HepG2 (cell line): ENCODE measurements around the gene CDX1. TPM values are rescaled to one million over a fixed set of nuclear protein-coding genes. Genes with fewer than 3 reads are reported as not detected.

ENCODE experiments used
- FOSL2 ChIP-seq: sonication (generic); formaldehyde crosslinking; IDR thresholded peaks from 2 replicates; pipeline ENCODE4 v1.4.0; 2020; ENCODE audit warnings: missing genetic modification reagents
- FOXC1 ChIP-seq: sonication (generic); formaldehyde crosslinking; IDR thresholded peaks from 2 replicates; pipeline ENCODE4 v1.8.0; 2022; ENCODE audit warnings: mild to moderate bottlenecking, missing genetic modification reagents, borderline replicate concordance
- JUN ChIP-seq: sonication (generic); formaldehyde crosslinking; IDR thresholded peaks from 2 replicates; pipeline ENCODE4 v1.4.0; 2020; ENCODE audit warnings: mild to moderate bottlenecking, missing genetic modification reagents
- MTF1 ChIP-seq: sonication (generic); formaldehyde crosslinking; IDR thresholded peaks from 2 replicates; pipeline ENCODE4 v1.5.0; 2020; ENCODE audit warnings: missing genetic modification reagents
- NFE2 ChIP-seq: sonication (generic); formaldehyde crosslinking; IDR thresholded peaks from 2 replicates; pipeline ENCODE4 v1.4.0; 2020; ENCODE audit warnings: missing genetic modification reagents
- PBX2 ChIP-seq: IDR thresholded peaks from 2 replicates; pipeline ENCODE4 v1.6.1; 2016; ENCODE audit warnings: control low read depth
- PHF21A ChIP-seq: sonication (generic); formaldehyde crosslinking; IDR thresholded peaks from 2 replicates; pipeline ENCODE4 v1.5.0; 2020; ENCODE audit warnings: mild to moderate bottlenecking, missing genetic modification reagents
- RXRB ChIP-seq: IDR thresholded peaks from 2 replicates; pipeline ENCODE4 v1.6.1; 2016; ENCODE audit warnings: borderline replicate concordance, missing genetic modification reagents, missing compliant biosample characterization
- SALL2 ChIP-seq: sonication (generic); formaldehyde crosslinking; IDR thresholded peaks from 2 replicates; pipeline ENCODE4 v1.8.1; 2023; ENCODE audit warnings: mild to moderate bottlenecking, missing genetic modification reagents, inconsistent platforms
- SMYD3 ChIP-seq: sonication (generic); formaldehyde crosslinking; IDR thresholded peaks from 2 replicates; pipeline ENCODE4 v1.8.1; 2023; ENCODE audit warnings: mild to moderate bottlenecking, missing genetic modification reagents
- TOE1 ChIP-seq: sonication (generic); formaldehyde crosslinking; IDR thresholded peaks from 2 replicates; pipeline ENCODE4 v1.4.0; 2020; ENCODE audit warnings: mild to moderate bottlenecking, missing genetic modification reagents
- TRAFD1 ChIP-seq: sonication (generic); formaldehyde crosslinking; IDR thresholded peaks from 2 replicates; pipeline ENCODE4 v1.5.1; 2020; ENCODE audit warnings: missing genetic modification reagents, mild to moderate bottlenecking, borderline replicate concordance
- ZHX2 ChIP-seq, 2 experiments: sonication (generic) in 1 of 2; formaldehyde crosslinking in 1 of 2; IDR thresholded peaks; 2 replicates each; pipeline versions ENCODE4 v1.6.1 to v1.9.0; 2014 to 2022; ENCODE audit warnings: antibody characterized with exemption in 1 of 2, borderline replicate concordance in 1 of 2, inconsistent platforms in 1 of 2, low read depth in 1 of 2, missing genetic modification reagents in 1 of 2
- ZNF296 ChIP-seq: sonication (generic); formaldehyde crosslinking; conservative IDR thresholded peaks from 2 replicates; pipeline ENCODE4 v1.5.0; 2020; ENCODE audit warnings: mild to moderate bottlenecking, missing genetic modification reagents
- ZNF841 ChIP-seq: sonication (generic); formaldehyde crosslinking; IDR thresholded peaks from 2 replicates; pipeline ENCODE4 v1.8.1; 2023; ENCODE audit warnings: missing genetic modification reagents, borderline replicate concordance
- polyA plus RNA-seq, 8 experiments: library from polyadenylated mRNA; depleted of rRNA in 3 of 8; stranded (reverse) in 7 of 8; unstranded in 1 of 8; fragments of >200 nt; fragmentation: Illumina TruSeq in 4 of 8; extraction: Trizol in 4 of 8; gene quantifications; 2 replicates each; pipeline versions ENCODE4 v1.2.1 to v1.2.3, GENCODE V29; 2011 to 2016; ENCODE audit warnings: low read depth in 4 of 8, missing spikeins in 1 of 8, mixed read lengths in 1 of 8; ENCODE audit not compliant: insufficient read depth in 1 of 8
- total RNA-seq, 5 experiments: library from RNA; depleted of rRNA; stranded (reverse); fragments of >200 nt; fragmentation: Illumina TruSeq; extraction: Trizol; gene quantifications; 2 replicates each; pipeline ENCODE4 v1.2.3, GENCODE V29; 2016; ENCODE audit warnings: low read depth in 1 of 5
- TF ChIP-seq, protein P1 (sequence below): sonication (generic); formaldehyde crosslinking; IDR thresholded peaks from 2 replicates; pipeline ENCODE4 v1.4.0; 2020; ENCODE audit warnings: missing genetic modification reagents, mild to moderate bottlenecking, borderline replicate concordance
- TF ChIP-seq, protein P2 (sequence below): sonication (generic); formaldehyde crosslinking; IDR thresholded peaks from 2 replicates; pipeline ENCODE4 v1.4.0; 2020; ENCODE audit warnings: mild to moderate bottlenecking, missing genetic modification reagents

CDX1 gene
- total and polyA plus RNA-seq, 2 of the 13 experiments (the other 11 are each of a cell fraction or from before 2014, with no cell fraction given): not detected

DNA sequence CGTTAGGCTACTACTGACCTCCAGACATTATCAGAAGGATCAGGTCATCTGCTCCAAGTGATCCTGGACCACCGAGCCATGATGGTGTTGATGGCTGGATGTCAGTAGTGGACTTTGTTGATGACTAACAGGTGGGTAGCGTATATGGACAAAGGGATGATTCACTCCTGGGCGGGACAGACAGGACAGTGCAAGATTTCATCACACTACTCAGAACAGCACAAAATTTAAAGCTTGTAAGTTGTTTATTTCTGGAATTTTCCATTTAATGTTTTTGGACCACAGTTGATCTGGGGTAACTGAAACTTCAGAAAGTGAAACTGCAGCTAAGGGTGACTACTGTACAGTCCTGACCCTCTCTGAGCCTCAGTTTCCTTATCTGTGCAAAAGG is 23.6 kb upstream of the CDX1 start (continued):
- peak; percentile 73 for TF ChIP-seq RXRB (CRISPR knock-in tag)
- no peak for TF ChIP-seq NFE2
- peak; percentile 46; the same call in 1 of the 2 replicates for TF ChIP-seq PHF21A
- TF ChIP-seq, protein P1, sequence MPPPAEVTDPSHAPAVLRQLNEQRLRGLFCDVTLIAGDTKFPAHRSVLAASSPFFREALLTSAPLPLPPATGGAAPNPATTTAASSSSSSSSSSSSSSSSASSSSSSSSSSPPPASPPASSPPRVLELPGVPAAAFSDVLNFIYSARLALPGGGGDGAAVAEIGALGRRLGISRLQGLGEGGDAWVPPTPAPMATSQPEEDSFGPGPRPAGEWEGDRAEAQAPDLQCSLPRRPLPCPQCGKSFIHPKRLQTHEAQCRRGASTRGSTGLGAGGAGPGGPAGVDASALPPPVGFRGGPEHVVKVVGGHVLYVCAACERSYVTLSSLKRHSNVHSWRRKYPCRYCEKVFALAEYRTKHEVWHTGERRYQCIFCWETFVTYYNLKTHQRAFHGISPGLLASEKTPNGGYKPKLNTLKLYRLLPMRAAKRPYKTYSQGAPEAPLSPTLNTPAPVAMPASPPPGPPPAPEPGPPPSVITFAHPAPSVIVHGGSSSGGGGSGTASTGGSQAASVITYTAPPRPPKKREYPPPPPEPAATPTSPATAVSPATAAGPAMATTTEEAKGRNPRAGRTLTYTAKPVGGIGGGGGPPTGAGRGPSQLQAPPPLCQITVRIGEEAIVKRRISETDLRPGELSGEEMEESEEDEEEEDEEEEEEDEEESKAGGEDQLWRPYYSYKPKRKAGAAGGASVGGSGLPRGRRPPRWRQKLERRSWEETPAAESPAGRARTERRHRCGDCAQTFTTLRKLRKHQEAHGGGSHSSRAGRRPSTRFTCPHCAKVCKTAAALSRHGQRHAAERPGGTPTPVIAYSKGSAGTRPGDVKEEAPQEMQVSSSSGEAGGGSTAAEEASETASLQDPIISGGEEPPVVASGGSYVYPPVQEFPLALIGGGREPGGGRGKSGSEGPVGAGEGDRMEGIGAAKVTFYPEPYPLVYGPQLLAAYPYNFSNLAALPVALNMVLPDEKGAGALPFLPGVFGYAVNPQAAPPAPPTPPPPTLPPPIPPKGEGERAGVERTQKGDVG (CRISPR knock-in tag): no peak
- TF ChIP-seq ZHX2 (IDR thresholded peaks at IDR 0.05; ENCODE audit: low read depth): no peak
- no peak for TF ChIP-seq ZHX2 (CRISPR knock-in tag; IDR thresholded peaks at IDR 0.05; ENCODE audit: borderline replicate concordance)
- no peak for TF ChIP-seq TRAFD1 (CRISPR knock-in tag)
- no peak for TF ChIP-seq TOE1 (CRISPR knock-in tag)
- peak; percentile 99 for TF ChIP-seq FOSL2 (CRISPR knock-in tag)
- TF ChIP-seq FOXC1 (CRISPR knock-in tag): no peak
- no peak for TF ChIP-seq ZNF296 (CRISPR knock-in tag)
- TF ChIP-seq, protein P2, sequence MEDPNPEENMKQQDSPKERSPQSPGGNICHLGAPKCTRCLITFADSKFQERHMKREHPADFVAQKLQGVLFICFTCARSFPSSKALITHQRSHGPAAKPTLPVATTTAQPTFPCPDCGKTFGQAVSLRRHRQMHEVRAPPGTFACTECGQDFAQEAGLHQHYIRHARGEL (CRISPR knock-in tag): no peak
- TF ChIP-seq ZNF841: no peak
- TF ChIP-seq MTF1 (CRISPR knock-in tag): no peak
- no peak for TF ChIP-seq PBX2
- no peak for TF ChIP-seq SMYD3 (CRISPR knock-in tag)
- peak; percentile 91 for TF ChIP-seq JUN
- TF ChIP-seq SALL2 (CRISPR knock-in tag): no peak
